Tongue (tissue), 2 donors: Measurements from ENCODE around the gene KCTD19. TPM values are rescaled to one million over a fixed set of nuclear protein-coding genes. Genes with fewer than 3 reads are reported as not detected.

Source experiments
- DNase-seq: peaks from one replicate; pipeline ENCODE4 v3.0.0-alpha.2; 2015
- total RNA-seq: library from RNA; depleted of rRNA; stranded (reverse); fragments of >200 nt; gene quantifications from one replicate; pipeline ENCODE4 v1.2.3, GENCODE V29; 2014

KCTD19 gene
- total RNA-seq, 1 donor from 2014 or later = 0.10 TPM

- DNase-seq = no peak
These were observed 68.2 kb downstream of the KCTD19 start for GRCh38 chr16:67258161-67258835.

DNA sequence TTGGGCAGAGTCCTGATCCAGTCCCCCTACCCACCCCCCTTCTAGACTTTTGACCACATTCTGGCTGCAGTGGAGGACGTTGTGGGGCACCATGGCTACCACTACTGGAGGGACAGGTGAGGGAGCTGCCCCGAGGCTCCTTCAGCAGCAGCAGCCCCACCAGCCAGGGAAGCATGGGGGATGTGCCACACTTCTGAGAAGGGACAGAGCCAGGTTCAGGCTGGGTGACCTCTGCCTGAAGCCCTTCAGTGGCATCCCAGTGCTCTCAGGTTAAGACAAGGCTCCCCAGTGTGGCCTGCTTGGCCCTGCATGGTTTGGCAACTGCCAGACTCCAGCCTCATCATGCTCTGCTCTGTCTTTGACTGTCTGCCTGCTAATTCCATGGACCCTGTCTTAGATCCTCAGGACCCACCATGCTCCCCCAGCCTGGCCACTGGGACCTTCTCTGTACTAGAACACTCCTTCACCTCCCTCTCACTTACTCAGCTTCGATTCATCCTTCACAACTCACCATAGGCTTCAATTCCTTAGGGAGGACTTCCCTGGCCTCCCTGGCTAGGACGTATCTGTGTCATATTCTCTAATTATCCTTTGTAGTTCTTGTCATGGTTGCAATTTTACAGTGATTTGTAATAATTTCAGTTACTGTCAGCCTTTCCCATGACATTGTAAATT lies 68.9 kb downstream of the KCTD19 start:
- no peak for DNase-seq

DNA sequence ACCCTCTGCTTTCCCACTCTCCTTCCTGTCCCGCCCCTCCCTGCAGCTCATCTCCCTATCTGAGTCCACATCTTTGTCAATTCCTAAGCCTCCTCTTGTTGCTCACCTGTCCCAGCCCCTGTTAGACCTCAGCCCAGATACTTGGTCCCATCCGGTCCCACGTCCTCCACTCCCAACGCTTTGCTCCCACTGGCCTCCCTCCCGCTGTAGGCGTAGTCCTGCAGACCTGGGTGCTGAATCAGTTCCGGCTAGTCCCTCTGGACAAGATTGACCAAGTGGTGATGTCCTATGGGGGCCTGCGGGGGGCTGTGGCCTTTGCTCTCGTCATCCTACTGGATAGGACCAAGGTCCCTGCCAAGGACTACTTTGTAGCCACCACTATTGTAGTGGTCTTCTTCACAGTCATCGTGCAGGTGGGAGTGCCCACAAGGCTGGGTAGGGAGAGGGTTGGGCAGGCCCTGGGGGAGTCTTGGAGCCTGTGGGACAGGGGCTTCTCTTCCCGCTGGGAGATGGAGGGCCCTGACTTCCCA lies 69.8 kb downstream of the KCTD19 start:
- no peak for DNase-seq

- DNase-seq = no peak
These were observed 70.9 kb downstream of the KCTD19 start for GRCh38 chr16:67255553-67256221.

GRCh38 chr16:67254801-67255552 lies 71.6 kb downstream of the KCTD19 start:
- DNase-seq = no peak

DNA sequence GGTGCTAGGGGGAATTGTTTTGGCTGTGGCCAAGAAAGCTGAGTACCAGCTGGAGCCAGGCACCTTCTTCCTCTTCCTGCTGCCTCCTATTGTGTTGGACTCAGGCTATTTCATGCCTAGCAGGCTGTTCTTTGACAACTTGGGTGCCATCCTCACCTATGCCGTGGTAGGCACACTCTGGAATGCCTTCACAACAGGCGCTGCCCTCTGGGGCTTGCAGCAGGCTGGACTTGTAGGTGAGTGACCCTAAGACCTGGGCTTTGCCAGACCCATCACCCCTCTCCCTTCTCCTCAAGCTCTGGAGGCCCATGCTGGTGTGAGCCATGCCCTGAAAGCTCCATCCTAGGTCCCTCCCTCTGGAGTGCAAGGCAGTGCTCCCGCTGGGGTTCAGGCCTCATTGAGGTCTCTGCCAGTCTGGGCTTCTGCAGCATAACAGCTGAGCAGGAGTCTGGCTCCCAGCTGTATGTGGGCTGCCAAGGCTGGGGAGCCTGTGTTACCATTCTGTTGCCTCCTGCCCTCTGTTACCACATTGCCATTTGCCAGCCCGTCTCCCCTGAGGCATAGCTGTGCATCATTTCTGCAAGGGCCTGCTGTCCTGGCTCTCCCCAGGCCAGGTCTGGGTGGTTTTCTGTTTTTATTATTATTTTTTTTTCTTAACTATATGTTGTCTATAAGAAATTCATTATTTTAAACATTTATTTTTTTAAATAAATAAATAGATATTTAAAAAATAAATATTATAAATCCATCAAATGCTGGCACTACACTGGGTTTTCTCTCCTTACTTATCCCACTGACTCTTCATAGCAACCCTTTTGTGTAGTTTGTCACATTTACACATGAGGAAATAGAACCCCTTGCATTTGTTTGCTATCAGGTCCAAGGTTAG lies 73.7 kb downstream of the KCTD19 start:
- DNase-seq = peak; percentile 38

DNA sequence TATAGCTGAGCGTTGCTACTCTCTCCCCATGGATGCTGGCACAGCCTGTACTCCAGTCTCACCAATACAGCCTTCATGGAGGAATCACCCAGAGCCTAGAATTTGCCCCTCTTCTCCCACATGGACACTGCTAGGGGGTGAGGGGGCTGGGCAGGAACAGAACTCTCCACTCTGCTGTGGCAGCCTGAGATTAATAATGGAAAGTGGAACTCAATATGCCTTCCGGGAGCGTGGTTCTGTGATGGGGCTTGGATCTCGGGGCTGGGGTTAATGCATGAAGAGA lies 76.6 kb downstream of the KCTD19 start:
- no peak for DNase-seq

DNA sequence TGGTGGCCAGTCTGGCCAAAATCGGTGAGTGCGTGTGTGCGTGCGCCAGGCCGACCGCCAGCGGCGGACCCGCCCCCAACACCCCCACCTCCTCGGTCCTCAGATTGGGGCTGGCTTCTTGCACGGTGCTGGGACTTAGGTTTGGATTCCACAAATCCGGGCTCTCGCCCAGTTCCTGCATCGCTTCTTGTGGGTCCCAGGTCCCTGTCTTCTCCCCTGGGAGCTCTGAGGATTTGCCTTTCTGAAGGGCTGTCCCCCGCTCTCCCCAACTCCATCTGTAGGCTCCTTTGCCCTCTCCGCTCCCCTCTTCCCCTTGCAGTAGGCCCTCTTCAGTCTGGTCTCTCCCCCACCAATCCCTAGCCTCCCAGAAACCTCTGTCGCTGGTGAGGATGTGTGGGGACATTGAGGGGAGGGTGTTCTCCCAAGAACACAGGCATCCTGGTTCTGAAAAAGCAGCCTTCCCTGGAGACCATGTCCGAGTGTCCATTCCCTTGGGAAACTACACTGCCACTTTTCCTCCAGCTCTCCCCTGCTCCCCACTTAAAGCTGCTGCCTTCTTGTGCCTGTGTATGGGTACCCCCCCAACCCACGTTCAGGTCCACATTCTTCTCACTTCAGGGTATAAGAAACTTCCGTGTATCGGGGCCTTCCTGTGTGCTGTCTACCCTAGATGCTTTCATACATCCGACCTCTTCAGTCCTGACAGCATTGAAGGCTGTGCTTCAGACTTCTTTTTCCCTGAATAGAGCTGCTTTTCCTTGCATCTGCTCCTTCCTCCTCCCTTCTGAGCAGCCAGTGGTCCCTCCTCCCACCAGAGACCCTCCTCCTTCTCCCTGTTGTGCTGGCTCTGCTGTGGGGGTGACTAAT lies 77.1 kb downstream of the KCTD19 start:
- peak; percentile 13 for DNase-seq

DNA sequence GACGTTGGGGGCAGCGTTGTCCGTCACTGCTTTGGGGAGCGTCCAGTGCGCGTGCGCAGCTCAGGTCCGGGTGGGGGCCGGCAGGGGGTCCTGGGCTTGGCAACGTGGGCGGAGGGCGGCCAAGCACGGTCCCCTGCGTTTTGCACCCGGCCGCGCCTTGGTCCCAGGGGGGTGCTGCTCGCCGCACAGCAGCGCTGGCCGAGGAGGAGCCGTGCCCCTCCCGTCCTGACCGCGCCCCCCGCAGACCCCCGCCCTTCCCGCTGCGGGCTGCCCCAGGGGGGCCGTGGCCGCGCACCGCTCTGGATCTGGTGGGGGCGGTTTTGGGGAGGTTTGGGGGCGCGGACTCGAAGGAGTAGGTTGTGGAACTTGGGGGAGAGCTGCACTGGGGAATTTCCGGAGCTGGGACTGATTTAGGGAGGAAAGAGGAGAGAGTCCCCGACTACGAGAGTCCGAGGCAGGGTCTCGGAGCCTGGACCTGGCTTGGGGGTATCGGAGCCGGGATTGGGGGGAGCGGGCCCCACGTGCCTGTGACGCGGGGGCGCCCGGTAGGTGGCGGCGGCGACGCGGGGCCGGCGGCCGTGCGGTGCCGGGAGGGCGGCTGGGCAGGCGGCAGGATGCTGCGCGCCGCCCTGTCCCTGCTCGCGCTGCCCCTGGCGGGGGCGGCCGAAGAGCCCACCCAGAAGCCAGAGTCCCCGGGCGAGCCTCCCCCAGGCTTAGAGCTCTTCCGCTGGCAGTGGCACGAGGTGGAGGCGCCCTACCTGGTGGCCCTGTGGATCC lies 78.0 kb downstream of the KCTD19 start, which contains the start of gene SLC9A5:
Gene SLC9A5 (plus strand): TSS at position 579 of the 777 bp plus-strand sequence. CDS start 36 bp downstream, at position 615.
- DNase-seq = peak; percentile 30

DNA sequence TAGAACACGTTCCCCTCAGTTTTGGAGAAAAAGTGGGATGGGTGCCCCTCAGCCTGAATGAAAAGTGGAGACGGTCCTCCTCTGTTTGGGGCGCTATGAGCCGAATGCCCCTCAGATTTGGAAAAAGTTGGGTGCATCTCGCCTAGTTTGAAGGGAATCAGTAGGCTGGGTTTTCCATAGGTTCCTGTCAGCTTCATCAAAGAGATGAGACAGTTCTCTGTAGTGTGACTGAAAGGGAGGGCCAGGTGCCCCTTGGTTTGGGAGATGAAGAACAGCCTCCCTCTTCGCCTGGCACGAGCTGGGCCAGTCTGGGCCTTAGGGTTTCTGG lies 78.5 kb downstream of the KCTD19 start:
- no peak for DNase-seq

DNA sequence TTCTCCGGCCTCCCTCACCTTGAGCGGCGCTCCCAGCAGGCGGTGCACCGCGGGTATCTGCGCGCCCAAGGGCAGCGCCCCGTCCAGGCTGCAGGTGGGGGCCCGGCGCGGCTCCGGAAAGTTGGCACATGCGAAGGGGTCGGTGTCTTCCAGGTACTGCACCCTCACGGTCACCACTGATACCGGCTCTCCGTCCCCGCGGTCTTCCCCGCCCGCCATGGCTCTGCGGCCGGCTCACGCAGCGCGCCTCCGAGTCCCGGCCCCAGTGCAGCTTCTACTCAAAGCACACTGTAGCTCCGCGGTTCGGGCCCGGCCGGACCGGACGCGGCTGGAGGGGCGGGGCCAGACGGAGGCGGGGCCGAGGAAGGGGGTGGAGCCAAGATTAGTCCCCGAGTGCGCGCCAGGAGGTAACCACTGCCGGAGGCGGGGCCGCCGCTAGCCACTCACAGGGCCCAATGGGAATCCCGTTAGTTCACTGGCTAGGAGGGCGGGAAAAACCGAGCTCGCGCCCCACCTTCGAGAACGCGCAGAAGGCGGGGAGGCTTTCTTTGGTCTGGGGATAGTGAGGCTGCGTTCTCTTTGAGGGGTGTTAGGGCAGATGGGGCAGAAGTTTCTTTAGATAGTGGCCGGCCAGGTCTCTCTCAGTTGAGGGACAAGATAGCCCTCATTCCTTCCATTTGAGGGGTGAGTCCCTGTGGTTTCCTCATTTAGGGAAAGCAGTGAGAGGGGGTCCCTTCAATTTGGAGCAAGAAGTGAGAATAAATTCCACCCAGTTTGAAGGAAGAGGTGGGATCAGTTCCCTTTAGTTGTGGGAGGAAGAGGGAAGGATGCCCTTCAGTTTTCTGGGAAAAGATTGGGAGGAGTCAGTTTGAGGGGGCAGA lies 79.1 kb downstream of the KCTD19 start, which contains the start of gene FHOD1:
Gene FHOD1 (minus strand): TSS at position 290 of the 881 bp plus-strand sequence. CDS start 71 bp downstream, at position 219.
- DNase-seq = peak; percentile 97

- peak; percentile 35 for DNase-seq
These were observed 79.8 kb downstream of the KCTD19 start for GRCh38 chr16:67246756-67247191.

DNA sequence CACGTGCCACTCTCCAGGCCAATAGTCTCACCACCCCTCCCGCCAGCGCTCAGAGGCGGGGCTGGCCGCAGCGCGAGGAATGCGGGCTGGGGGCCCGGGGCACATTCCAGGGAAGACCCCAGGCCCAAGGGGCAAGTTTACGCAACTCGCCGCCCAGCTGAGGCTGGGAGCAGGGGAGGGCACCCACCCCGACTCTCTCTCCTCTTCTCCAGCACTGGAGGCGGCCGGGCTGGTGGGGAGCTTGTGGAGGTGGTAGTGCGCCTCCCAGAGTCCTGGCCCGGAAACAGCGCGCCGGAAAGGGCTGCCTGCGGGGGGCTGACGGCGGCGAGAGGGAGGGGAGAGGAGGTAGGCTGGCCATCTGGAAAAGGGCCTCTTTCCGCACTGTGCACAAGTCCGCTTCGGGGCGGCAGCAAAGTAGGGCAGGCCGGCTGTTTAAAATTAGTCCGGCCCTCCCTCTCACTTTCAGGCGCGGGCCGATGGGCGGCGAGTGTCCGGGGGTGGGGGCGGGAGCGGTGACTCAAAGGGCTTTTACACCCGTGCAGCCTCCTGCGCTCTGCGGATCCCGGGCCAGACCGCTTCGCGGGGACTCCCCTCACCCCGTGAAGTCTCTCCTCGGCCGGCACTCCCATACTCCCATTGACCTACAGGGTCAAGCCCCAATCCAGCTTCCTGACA lies 80.3 kb downstream of the KCTD19 start:
- DNase-seq = peak; percentile 87

- DNase-seq = no peak
These were observed 80.9 kb downstream of the KCTD19 start for GRCh38 chr16:67245674-67246080.

DNA sequence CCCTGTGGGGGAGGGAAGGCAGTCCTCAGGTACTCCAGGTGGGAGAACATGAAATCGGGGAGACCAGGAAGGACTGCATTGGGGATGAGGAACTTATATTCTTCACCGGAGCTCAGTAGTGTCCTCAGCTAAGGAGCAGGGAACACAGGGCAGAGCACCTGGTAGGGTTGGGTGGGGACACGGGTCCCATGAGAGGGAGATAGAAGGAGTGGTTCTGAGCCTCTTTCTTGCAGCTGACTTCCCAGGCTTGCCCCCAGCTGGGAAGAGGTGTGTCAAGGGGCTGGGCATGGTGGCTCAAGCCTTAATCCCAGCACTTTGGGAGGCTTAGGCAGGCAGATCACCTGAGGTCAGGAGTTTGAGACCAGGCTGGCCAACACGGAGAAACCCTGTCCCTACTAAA lies 81.4 kb downstream of the KCTD19 start:
- peak; percentile 30 for DNase-seq

DNA sequence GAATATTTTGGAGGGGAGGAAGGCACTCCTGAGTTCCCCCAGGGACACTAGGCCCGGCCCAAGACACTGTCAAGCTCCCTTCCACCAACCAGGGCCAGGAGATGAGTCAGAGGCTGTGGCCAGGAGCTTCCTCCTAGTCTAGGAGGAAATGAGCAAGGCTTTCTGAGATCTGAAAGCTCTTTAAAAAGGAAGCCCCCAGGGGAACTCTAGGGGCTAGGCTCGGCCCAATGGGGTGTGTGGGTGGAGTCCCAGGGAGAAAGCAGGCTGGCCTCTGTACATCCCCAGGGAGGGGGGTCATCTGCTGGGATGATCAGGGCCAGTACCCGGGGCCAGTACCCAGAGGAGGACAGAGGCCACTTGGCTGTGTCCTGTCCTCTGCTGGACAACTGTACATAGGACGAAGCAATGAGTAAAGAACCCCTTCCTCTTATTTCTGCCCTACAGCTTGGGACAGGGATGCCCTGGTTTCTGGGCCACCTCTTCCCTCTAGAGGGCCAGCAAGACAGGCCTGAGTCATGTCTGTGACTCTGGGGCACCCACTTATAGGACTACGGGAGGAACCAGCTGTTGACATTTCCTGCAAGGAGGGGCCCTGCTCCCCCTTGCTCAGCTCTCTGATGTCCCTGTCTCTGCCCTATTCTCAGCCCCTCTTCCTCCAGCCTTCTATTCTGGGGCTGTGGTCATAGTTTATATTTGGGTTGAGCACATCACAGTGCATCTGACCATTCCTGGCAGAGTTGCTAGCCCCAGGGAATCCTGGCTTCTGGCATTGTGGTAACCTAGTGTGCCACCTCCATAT lies 82.0 kb downstream of the KCTD19 start:
- DNase-seq = peak; percentile 72

DNA sequence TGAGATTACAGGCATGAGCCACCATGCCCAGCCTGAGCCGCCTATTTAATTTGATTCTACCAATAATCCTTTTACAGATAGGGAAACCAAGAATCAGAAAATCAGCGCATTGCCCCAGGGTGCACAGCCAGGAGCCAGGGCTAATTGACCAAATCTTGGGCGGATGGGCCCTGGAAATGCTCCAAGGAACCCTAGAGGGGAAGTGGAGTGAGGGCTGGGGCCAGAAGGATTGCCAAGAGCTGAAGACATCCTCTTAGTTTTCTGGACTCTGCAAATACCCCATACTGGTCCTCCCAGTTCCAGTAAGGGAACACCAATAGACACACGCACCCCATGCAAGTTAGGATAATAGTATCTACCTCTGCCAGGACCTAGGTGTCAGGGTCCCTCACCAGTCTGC lies 83.1 kb downstream of the KCTD19 start:
- no peak for DNase-seq
